WTC11 (cell line): Measurements from ENCODE around the gene CLDN14.

ENCODE experiments used
- ATF1 ChIP-seq: sonication (generic); formaldehyde crosslinking; IDR thresholded peaks from 2 replicates; pipeline ENCODE4 v1.8.1; 2023; ENCODE audit warnings: mild to moderate bottlenecking, moderate library complexity, missing genetic modification reagents
- ESRRA ChIP-seq: sonication (generic); formaldehyde crosslinking; IDR thresholded peaks from 2 replicates; pipeline ENCODE4 v1.8.1; 2022; ENCODE audit warnings: mild to moderate bottlenecking, missing genetic modification reagents, borderline replicate concordance
- FOXK1 ChIP-seq: sonication (generic); formaldehyde crosslinking; IDR thresholded peaks from 2 replicates; pipeline ENCODE4 v1.8.0; 2022; ENCODE audit warnings: mild to moderate bottlenecking, moderate library complexity, missing genetic modification reagents
- MXD4 ChIP-seq: fragments of 250-450 bp; sonication (Bioruptor Pico); IDR thresholded peaks from 2 replicates; pipeline ENCODE4 v1.8.0; 2021; ENCODE audit warnings: mild to moderate bottlenecking, moderate library complexity, borderline replicate concordance
- NR2C2 ChIP-seq: sonication (generic); formaldehyde crosslinking; IDR thresholded peaks from 2 replicates; pipeline ENCODE4 v1.8.0; 2022; ENCODE audit warnings: mild to moderate bottlenecking, missing genetic modification reagents
- TF ChIP-seq, protein P1 (sequence below): fragments of 250-450 bp; sonication (Bioruptor Pico); IDR thresholded peaks from 2 replicates; pipeline ENCODE4 v1.9.0; 2021; ENCODE audit warnings: mild to moderate bottlenecking
- TF ChIP-seq, protein P2 (sequence below): fragments of 200-600 bp; IDR thresholded peaks from 2 replicates; pipeline ENCODE4 v1.8.0; 2022; ENCODE audit warnings: antibody characterized with exemption

DNA sequence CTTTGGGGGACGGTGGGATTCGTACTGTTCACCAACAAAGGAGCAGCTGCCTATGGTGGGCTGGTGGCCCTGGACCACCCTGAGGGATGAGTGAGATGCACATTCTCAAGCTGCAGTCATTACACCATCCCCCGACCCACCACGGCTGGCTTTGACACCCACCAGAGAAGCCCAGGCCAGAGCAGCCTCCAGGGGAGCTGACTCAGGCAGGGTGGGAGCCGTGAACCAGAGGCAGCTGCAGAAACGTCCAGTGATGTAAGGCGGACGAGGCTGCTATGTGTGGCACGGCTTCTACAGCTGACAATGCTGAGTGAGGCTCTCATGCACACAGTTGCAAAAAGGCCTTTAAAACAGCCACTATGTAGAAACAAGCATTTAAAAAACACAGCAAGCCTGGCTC, 54.6 kb downstream of the CLDN14 start:
- TF ChIP-seq, protein P1, sequence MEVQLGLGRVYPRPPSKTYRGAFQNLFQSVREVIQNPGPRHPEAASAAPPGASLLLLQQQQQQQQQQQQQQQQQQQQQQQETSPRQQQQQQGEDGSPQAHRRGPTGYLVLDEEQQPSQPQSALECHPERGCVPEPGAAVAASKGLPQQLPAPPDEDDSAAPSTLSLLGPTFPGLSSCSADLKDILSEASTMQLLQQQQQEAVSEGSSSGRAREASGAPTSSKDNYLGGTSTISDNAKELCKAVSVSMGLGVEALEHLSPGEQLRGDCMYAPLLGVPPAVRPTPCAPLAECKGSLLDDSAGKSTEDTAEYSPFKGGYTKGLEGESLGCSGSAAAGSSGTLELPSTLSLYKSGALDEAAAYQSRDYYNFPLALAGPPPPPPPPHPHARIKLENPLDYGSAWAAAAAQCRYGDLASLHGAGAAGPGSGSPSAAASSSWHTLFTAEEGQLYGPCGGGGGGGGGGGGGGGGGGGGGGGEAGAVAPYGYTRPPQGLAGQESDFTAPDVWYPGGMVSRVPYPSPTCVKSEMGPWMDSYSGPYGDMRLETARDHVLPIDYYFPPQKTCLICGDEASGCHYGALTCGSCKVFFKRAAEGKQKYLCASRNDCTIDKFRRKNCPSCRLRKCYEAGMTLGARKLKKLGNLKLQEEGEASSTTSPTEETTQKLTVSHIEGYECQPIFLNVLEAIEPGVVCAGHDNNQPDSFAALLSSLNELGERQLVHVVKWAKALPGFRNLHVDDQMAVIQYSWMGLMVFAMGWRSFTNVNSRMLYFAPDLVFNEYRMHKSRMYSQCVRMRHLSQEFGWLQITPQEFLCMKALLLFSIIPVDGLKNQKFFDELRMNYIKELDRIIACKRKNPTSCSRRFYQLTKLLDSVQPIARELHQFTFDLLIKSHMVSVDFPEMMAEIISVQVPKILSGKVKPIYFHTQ, result no peak
- TF ChIP-seq, protein P2, sequence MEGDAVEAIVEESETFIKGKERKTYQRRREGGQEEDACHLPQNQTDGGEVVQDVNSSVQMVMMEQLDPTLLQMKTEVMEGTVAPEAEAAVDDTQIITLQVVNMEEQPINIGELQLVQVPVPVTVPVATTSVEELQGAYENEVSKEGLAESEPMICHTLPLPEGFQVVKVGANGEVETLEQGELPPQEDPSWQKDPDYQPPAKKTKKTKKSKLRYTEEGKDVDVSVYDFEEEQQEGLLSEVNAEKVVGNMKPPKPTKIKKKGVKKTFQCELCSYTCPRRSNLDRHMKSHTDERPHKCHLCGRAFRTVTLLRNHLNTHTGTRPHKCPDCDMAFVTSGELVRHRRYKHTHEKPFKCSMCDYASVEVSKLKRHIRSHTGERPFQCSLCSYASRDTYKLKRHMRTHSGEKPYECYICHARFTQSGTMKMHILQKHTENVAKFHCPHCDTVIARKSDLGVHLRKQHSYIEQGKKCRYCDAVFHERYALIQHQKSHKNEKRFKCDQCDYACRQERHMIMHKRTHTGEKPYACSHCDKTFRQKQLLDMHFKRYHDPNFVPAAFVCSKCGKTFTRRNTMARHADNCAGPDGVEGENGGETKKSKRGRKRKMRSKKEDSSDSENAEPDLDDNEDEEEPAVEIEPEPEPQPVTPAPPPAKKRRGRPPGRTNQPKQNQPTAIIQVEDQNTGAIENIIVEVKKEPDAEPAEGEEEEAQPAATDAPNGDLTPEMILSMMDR, result no peak
- TF ChIP-seq ATF1 (CRISPR knock-in tag) (no peak), ESRRA (no peak), NR2C2 (CRISPR knock-in tag) (no peak), MXD4 (CRISPR knock-in tag) (no peak), FOXK1 (no peak)
